HEK293 (cell line): ENCODE measurements around the gene FOXM1.

ENCODE experiments used
- CTCF ChIA-PET: fragments of 350-600 bp; formaldehyde crosslinking; extraction: SDS; loops from one replicate; lab custom pipeline; 2021; ENCODE audit warnings: antibody characterized with exemption; lab: Yijun Ruan, JAX
- POLR2A ChIA-PET: fragments of 300-600 bp; formaldehyde crosslinking; extraction: SDS; loops from one replicate; lab custom pipeline; 2020; ENCODE audit warnings: antibody characterized with exemption, inconsistent platforms; lab: Yijun Ruan, JAX
- H3K27ac ChIP-seq: fragments of 200-500 bp; sonication (Bioruptor generic); 2 replicates; pipeline ENCODE4 v1.5.1; 2014; ENCODE audit warnings: low read depth, low read length, control low read depth, inconsistent platforms; ENCODE audit errors: extremely low read depth
- H3K36me3 ChIP-seq, 2 experiments: fragments of 200-500 bp in 1 of 2; sonication (Bioruptor generic) in 1 of 2; 1 replicate in 1 of 2; 2 replicates in 1 of 2; pipeline ENCODE4 v1.5.1; 2014 to 2017; ENCODE audit warnings: inconsistent platforms in 2 of 2, low read length in 2 of 2; ENCODE audit not compliant: control insufficient read depth in 2 of 2, insufficient read depth in 1 of 2
- H3K4me1 ChIP-seq: fragments of 200-500 bp; sonication (Bioruptor generic); 2 replicates; pipeline ENCODE4 v1.5.1; 2014; ENCODE audit warnings: mild to moderate bottlenecking, low read length, inconsistent platforms; ENCODE audit not compliant: control insufficient read depth, insufficient read depth
- H3K4me3 ChIP-seq: 2 replicates; pipeline ENCODE4 v1.5.1; 2011; ENCODE audit warnings: low read depth, mild to moderate bottlenecking, control low read depth, low read length, moderate library complexity
- H3K9me3 ChIP-seq: fragments of 200-500 bp; sonication (Bioruptor generic); 2 replicates; pipeline ENCODE4 v1.5.1; 2014; ENCODE audit warnings: low read depth, low read length, inconsistent platforms; ENCODE audit not compliant: control insufficient read depth, insufficient read depth
- GFI1B ChIP-seq: fragments of 450-650 bp; formaldehyde crosslinking; IDR thresholded peaks from 2 replicates; pipeline ENCODE4 v1.5.1; 2016; ENCODE audit warnings: missing biosample characterization, missing genetic modification characterization
- GLIS1 ChIP-seq: fragments of 450-650 bp; formaldehyde crosslinking; IDR thresholded peaks from 2 replicates; pipeline ENCODE4 v1.5.1; 2016; ENCODE audit warnings: missing biosample characterization, missing genetic modification characterization
- GLIS2 ChIP-seq: fragments of 450-650 bp; formaldehyde crosslinking; IDR thresholded peaks from 2 replicates; pipeline ENCODE4 v1.5.1; 2016; ENCODE audit warnings: missing biosample characterization, missing genetic modification characterization
- KLF10 ChIP-seq: fragments of 450-650 bp; IDR thresholded peaks from 2 replicates; pipeline ENCODE4 v1.5.1; 2018; ENCODE audit warnings: missing biosample characterization, mild to moderate bottlenecking, missing genetic modification characterization
- REPIN1 ChIP-seq: fragments of 450-650 bp; formaldehyde crosslinking; IDR thresholded peaks from 2 replicates; pipeline ENCODE4 v1.5.1; 2017; ENCODE audit warnings: missing biosample characterization, missing genetic modification characterization, low read depth
- WT1 ChIP-seq: fragments of 450-650 bp; formaldehyde crosslinking; IDR thresholded peaks from 2 replicates; pipeline ENCODE4 v1.5.1; 2016; ENCODE audit warnings: missing biosample characterization, missing genetic modification characterization
- ZBTB17 ChIP-seq: fragments of 450-650 bp; formaldehyde crosslinking; IDR thresholded peaks from 2 replicates; pipeline ENCODE4 v1.5.1; 2016; ENCODE audit warnings: missing biosample characterization, missing genetic modification characterization
- ZBTB26 ChIP-seq: fragments of 450-650 bp; formaldehyde crosslinking; optimal IDR thresholded peaks from 2 replicates; pipeline ENCODE3; 2016; ENCODE audit warnings: missing biosample characterization, mild to moderate bottlenecking, missing genetic modification characterization
- ZNF133 ChIP-seq: fragments of 450-650 bp; formaldehyde crosslinking; IDR thresholded peaks from 2 replicates; pipeline ENCODE4 v1.5.1; 2016; ENCODE audit warnings: missing biosample characterization, missing genetic modification characterization
- ZNF16 ChIP-seq: fragments of 450-650 bp; formaldehyde crosslinking; IDR thresholded peaks from 2 replicates; pipeline ENCODE4 v1.5.1; 2016; ENCODE audit warnings: low read depth, missing biosample characterization, missing genetic modification characterization
- ZNF184 ChIP-seq: fragments of 450-650 bp; IDR thresholded peaks from 2 replicates; pipeline ENCODE4 v1.5.1; 2018; ENCODE audit warnings: missing biosample characterization, mild to moderate bottlenecking, missing genetic modification characterization
- ZNF19 ChIP-seq: fragments of 450-650 bp; formaldehyde crosslinking; IDR thresholded peaks from 2 replicates; pipeline ENCODE4; 2016; ENCODE audit warnings: missing biosample characterization, missing genetic modification characterization, low read depth
- ZNF221 ChIP-seq: fragments of 450-650 bp; formaldehyde crosslinking; IDR thresholded peaks from 2 replicates; pipeline ENCODE4 v1.5.1; 2017; ENCODE audit warnings: missing biosample characterization, missing genetic modification characterization, borderline replicate concordance
- ZNF26 ChIP-seq: fragments of 450-650 bp; formaldehyde crosslinking; IDR thresholded peaks from 2 replicates; pipeline ENCODE4 v1.5.1; 2016; ENCODE audit warnings: missing biosample characterization, missing genetic modification characterization
- ZNF274 ChIP-seq, 2 experiments: fragments of 200-500 bp in 1 of 2; fragments of 450-650 bp in 1 of 2; sonication (Bioruptor generic) in 1 of 2; formaldehyde crosslinking in 1 of 2; IDR thresholded peaks; 2 replicates each; pipeline versions ENCODE4 v1.5.1 to v1.6.1; 2014 to 2016; ENCODE audit warnings: borderline replicate concordance in 1 of 2, inconsistent platforms in 1 of 2, low read length in 1 of 2, missing biosample characterization in 1 of 2, missing genetic modification characterization in 1 of 2
- ZNF292 ChIP-seq: fragments of 450-650 bp; formaldehyde crosslinking; IDR thresholded peaks from 2 replicates; pipeline ENCODE4 v1.5.1; 2016; ENCODE audit warnings: low read depth, missing biosample characterization, missing genetic modification characterization, borderline replicate concordance
- ZNF394 ChIP-seq: fragments of 450-650 bp; formaldehyde crosslinking; IDR thresholded peaks from 2 replicates; pipeline ENCODE4 v1.5.1; 2016; ENCODE audit warnings: missing biosample characterization, missing genetic modification characterization, mild to moderate bottlenecking, moderate library complexity, borderline replicate concordance
- ZNF426 ChIP-seq: fragments of 450-650 bp; formaldehyde crosslinking; IDR thresholded peaks from 2 replicates; pipeline ENCODE4 v1.5.1; 2017; ENCODE audit warnings: missing biosample characterization, missing genetic modification characterization, mild to moderate bottlenecking, inconsistent platforms, moderate library complexity
- ZNF558 ChIP-seq: fragments of 450-650 bp; formaldehyde crosslinking; IDR thresholded peaks from 2 replicates; pipeline ENCODE4 v1.5.1; 2016; ENCODE audit warnings: missing biosample characterization, missing genetic modification characterization
- ZSCAN23 ChIP-seq: fragments of 450-650 bp; formaldehyde crosslinking; IDR thresholded peaks from 2 replicates; pipeline ENCODE4 v1.5.1; 2016; ENCODE audit warnings: missing biosample characterization, missing genetic modification characterization
- ZSCAN4 ChIP-seq: fragments of 450-650 bp; formaldehyde crosslinking; IDR thresholded peaks from 2 replicates; pipeline ENCODE4 v1.5.1; 2017; ENCODE audit warnings: missing biosample characterization, missing genetic modification characterization

Gene FOXM1

GRCh38 chr12:2858944-2859421, 18.0 kb downstream of the FOXM1 start:
- CTCF ChIA-PET = interaction anchor here (5.3 kb wide), 1 partner anchor 13 kb away, joined by 20 read pairs; no protein-coding TSS in a partner anchor

GRCh38 chr12:2858334-2858733, 18.6 kb downstream of the FOXM1 start:
- peaks cover 36 to 56% of the 10 kb centered on the region in 2 experiments for H3K36me3 ChIP-seq
- H3K9me3 ChIP-seq = no peaks in the 10 kb centered on the region
- TF ChIP-seq ZNF274 (IDR thresholded peaks at IDR 0.05; ENCODE audit: low read length) (no peak), ZNF274 (tag by site-specific recombination; IDR thresholded peaks at IDR 0.05; ENCODE audit: borderline replicate concordance) (no peak), REPIN1 (tag by site-specific recombination) (no peak), ZNF16 (tag by site-specific recombination) (no peak), ZNF26 (tag by site-specific recombination) (no peak), KLF10 (no peak), ZSCAN4 (tag by site-specific recombination) (no peak), GLIS1 (no peak), ZBTB26 (tag by site-specific recombination) (no peak), ZNF426 (no peak), ZSCAN23 (no peak), GFI1B (tag by site-specific recombination) (no peak), ZNF133 (tag by site-specific recombination) (no peak), ZNF221 (tag by site-specific recombination) (no peak)
- H3K4me3 ChIP-seq = no peak overlapping the region
- CTCF ChIA-PET = interaction anchor here (5.3 kb wide), 1 partner anchor 13 kb away, joined by 20 read pairs; no protein-coding TSS in a partner anchor
- POLR2A ChIA-PET = no interaction called here
- H3K4me1 ChIP-seq = no peaks in the 10 kb centered on the region
- no peak overlapping the region for H3K27ac ChIP-seq

More at GRCh38 chr12:2858944-2859421, 18.0 kb downstream of the FOXM1 start:
- H3K4me1 ChIP-seq = no peaks in the 10 kb centered on the region
- H3K27ac ChIP-seq = no peak overlapping the region
- POLR2A ChIA-PET = no interaction called here
- H3K9me3 ChIP-seq = no peaks in the 10 kb centered on the region
- H3K36me3 ChIP-seq = peaks cover 42 to 62% of the 10 kb centered on the region in 2 experiments
- peak; percentile 68; the same call in 1 of the 2 replicates for TF ChIP-seq ZNF394 (tag by site-specific recombination)
- 0 out of 2 replicates have a peak, but pooled peaks have one; percentile 30 for TF ChIP-seq WT1 (tag by site-specific recombination)
- TF ChIP-seq ZNF558 (tag by site-specific recombination) = no peak
- peak; percentile 86 for TF ChIP-seq GLIS1
- peak; percentile 60 for TF ChIP-seq GLIS2
- TF ChIP-seq ZNF292 (tag by site-specific recombination) = no peak
- no peak for TF ChIP-seq KLF10
- TF ChIP-seq ZNF184 (tag by site-specific recombination) = no peak
- no peak for TF ChIP-seq ZBTB17 (tag by site-specific recombination)
- TF ChIP-seq ZNF19 (tag by site-specific recombination) = no peak
- TF ChIP-seq, all 188 proteins: peak for 4
- H3K4me3 ChIP-seq = no peak overlapping the region
